Measurements from ENCODE around the gene PTH1R.

GRCh38 chr3:46921871-46922271 is 44.4 kb downstream of the PTH1R start:
- TF ChIP-seq EZH2 (IDR thresholded peaks at IDR 0.05): no peak
- TF ChIP-seq CTCF (IDR thresholded peaks at IDR 0.05): no peak

Measured in neural progenitor cell (in vitro differentiated cells).